ENCODE results near the gene AVL9. TPM values are rescaled to one million over a fixed set of nuclear protein-coding genes. Genes with fewer than 3 reads are reported as not detected.
A peak's percentile ranks its signal among the peaks of the same experiment; 100 is the strongest.

The AVL9 gene
- total and polyA plus RNA-seq, 2 of the 13 experiments (the other 11 are each of a cell fraction or from before 2014, with no cell fraction given), result 29.9 to 48.0 TPM

DNA sequence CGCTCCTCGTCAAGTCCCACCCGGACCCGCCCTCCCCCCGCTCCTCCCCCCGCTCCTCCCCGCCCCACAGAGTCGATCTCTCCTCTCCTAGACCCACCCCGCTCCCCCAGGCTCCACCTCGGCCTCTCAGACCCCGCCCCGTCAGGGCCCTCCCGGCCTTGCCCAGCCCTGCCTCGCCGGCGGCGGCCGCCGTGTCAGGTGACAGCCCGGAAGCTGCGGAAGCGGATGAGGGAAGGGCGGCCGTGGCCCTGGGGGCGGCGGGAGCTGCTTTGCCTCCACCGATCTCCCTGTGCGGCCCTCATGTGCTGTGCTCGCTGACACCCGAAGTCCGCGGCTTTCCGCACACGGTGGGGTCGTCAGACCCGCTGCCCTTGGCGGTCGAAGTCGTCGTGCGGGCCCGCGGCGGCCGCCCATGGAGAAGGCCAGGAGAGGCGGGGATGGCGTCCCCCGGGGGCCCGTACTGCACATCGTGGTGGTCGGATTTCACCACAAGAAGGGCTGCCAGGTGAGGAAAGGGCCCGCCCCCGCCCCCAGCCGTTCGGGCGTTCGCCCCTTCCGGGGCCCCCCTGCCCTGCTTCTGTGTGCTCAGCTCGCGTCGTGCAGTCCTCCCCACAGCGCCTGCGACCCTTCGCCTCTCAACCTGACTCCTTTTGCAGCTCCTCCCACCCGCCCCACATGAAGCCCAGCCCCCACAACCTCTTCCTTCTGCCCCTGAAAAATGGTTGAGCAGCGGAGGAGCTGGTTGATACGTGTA lies at the start of gene AVL9 (continued):
- TF ChIP-seq CEBPZ (IDR thresholded peaks at IDR 0.05; ENCODE audit: low read length), result no peak
- TF ChIP-seq ZNF615 (CRISPR knock-in tag; IDR thresholded peaks at IDR 0.05; ENCODE audit: borderline replicate concordance), result no peak
- TF ChIP-seq RCOR2 (CRISPR knock-in tag; IDR thresholded peaks at IDR 0.05), result 0 out of 2 replicates have a peak, but pooled peaks have one; percentile 24
- peak; percentile 81; the same call in 1 of the 2 replicates for TF ChIP-seq ZNF180 (CRISPR knock-in tag; IDR thresholded peaks at IDR 0.05; ENCODE audit: borderline replicate concordance, low read depth)
- TF ChIP-seq HDAC6 (IDR thresholded peaks at IDR 0.05; ENCODE audit: low read depth, low read length), result no peak
- 0 out of 2 replicates have a peak, but pooled peaks have one; percentile 76 for TF ChIP-seq ZNF33A (CRISPR knock-in tag; IDR thresholded peaks at IDR 0.05; ENCODE audit: borderline replicate concordance)
- TF ChIP-seq MAFG (CRISPR knock-in tag; IDR thresholded peaks at IDR 0.05), result 0 out of 2 replicates have a peak, but pooled peaks have one; percentile 13
- peak; percentile 78 for TF ChIP-seq HNRNPLL (IDR thresholded peaks at IDR 0.05; ENCODE audit: low read depth, low read length, poor library complexity, severe bottlenecking)
- TF ChIP-seq BORCS8-MEF2B (CRISPR knock-in tag; IDR thresholded peaks at IDR 0.05), result peak; percentile 72; the same call in 1 of the 2 replicates
- TF ChIP-seq, protein P1, sequence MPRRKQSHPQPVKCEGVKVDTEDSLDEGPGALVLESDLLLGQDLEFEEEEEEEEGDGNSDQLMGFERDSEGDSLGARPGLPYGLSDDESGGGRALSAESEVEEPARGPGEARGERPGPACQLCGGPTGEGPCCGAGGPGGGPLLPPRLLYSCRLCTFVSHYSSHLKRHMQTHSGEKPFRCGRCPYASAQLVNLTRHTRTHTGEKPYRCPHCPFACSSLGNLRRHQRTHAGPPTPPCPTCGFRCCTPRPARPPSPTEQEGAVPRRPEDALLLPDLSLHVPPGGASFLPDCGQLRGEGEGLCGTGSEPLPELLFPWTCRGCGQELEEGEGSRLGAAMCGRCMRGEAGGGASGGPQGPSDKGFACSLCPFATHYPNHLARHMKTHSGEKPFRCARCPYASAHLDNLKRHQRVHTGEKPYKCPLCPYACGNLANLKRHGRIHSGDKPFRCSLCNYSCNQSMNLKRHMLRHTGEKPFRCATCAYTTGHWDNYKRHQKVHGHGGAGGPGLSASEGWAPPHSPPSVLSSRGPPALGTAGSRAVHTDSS (CRISPR knock-in tag; conservative IDR thresholded peaks at IDR 0.05), result no peak
- peak; percentile 84 for TF ChIP-seq ASH2L (IDR thresholded peaks at IDR 0.05; ENCODE audit: insufficient read length, low read depth, low read length)
- no peak for TF ChIP-seq HOXA9 (CRISPR knock-in tag; IDR thresholded peaks at IDR 0.05; ENCODE audit: borderline replicate concordance)
- peak; percentile 48; the same call in 1 of the 2 replicates for TF ChIP-seq EEA1 (CRISPR knock-in tag; IDR thresholded peaks at IDR 0.05; ENCODE audit: borderline replicate concordance)
- no peak for TF ChIP-seq PREB (CRISPR knock-in tag; IDR thresholded peaks at IDR 0.05)
- no peak for TF ChIP-seq NCOR1 (IDR thresholded peaks at IDR 0.05; ENCODE audit: borderline replicate concordance, low read length)
- peak; percentile 28; the same call in 1 of the 2 replicates for TF ChIP-seq TFAP4 (IDR thresholded peaks at IDR 0.05; ENCODE audit: borderline replicate concordance, low read depth)
- no peak for TF ChIP-seq ZNF432 (CRISPR knock-in tag; IDR thresholded peaks at IDR 0.05; ENCODE audit: borderline replicate concordance)
- peak; percentile 96 for TF ChIP-seq ZNF670 (CRISPR knock-in tag; IDR thresholded peaks at IDR 0.05; ENCODE audit: borderline replicate concordance)
- peak; percentile 66 for TF ChIP-seq ISL2 (CRISPR knock-in tag; IDR thresholded peaks at IDR 0.05)

Measured in HepG2 (cell line).